GM20431 (cell line): Measurements from ENCODE around the gene SLC6A18.
"Not testable (repeated sequence)": the region's sequence is repeated elsewhere in the genome, so short reads cannot be mapped to it uniquely, and the experiment has no call there.

Source experiments
- in situ Hi-C: fragments of 300-500 bp; cut with MseI, MboI; formaldehyde crosslinking; loops from one replicate; pipeline ENCODE4 v1.15.0; 2020; ENCODE audit warnings: low sequenced_read_pairs; ENCODE audit not compliant: unreplicated experiment

The SLC6A18 gene

GRCh38 chr5:1226839-1227581, 1.8 kb downstream of the SLC6A18 start:
- in situ Hi-C loops: no loop called here

DNA sequence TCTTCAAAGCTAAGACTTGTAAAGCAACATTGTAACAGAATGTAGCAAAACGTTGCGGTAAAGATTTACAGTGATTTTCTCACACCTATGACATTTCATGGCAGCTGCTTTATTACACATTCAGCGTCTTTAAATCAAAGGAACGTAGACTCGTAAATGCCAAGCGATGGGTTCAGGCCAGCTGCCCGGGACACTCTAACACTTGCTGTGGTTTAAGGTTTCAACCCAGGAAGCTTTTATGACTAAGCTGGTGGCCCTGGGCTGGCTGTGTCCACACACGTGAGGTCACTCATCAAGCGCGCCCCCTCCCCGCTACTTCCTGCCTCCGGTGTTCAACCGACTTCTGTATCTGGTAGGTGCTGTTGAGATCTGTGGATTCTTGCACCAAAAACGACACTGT, 2.5 kb downstream of the SLC6A18 start:
- in situ Hi-C loops: no loop called here

- in situ Hi-C loops: no loop called here
Observed at GRCh38 chr5:1228120-1228519, 2.9 kb downstream of the SLC6A18 start.

DNA sequence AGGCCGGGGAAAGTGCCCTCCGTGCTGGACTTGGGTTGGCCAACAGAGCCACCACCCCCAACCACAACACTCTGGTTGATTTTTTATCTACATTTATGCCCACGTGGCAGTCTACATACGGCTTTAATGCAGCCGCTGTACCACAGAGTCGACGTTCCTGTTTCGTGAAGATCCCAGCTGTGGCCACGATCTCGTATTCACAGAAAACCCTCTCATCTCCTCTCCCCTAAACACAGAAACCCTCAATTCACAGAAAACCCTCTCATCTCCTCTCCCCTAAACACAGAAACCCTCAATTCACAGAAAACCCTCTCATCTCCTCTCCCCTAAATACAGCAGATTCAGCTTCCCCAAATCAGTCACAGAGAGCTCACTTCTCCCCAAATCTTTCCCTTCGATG, 3.8 kb downstream of the SLC6A18 start:
- in situ Hi-C loops: not testable (repeated sequence)

GRCh38 chr5:1229822-1230221, 4.6 kb downstream of the SLC6A18 start:
- in situ Hi-C loops: no loop called here

DNA sequence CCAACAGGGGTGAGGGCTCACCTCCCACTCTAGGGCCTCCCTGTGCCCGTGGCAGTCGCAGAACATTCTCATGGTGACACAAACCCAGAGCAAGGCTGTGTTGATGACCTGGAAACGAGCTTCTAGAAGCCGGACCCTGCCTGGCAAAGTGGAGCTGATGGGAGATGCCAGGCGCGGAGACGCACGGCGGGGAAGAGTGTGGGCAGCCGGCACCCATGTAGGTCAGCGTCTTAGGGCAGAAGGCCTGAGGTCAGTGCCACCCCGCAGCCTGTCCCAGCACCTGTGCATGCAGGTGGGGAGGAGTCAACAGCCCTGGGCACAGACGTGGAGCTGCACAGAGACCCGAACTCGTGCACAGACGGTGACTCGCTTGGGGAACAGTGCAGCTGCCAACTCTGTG, 5.4 kb downstream of the SLC6A18 start:
- in situ Hi-C loops: no loop called here

DNA sequence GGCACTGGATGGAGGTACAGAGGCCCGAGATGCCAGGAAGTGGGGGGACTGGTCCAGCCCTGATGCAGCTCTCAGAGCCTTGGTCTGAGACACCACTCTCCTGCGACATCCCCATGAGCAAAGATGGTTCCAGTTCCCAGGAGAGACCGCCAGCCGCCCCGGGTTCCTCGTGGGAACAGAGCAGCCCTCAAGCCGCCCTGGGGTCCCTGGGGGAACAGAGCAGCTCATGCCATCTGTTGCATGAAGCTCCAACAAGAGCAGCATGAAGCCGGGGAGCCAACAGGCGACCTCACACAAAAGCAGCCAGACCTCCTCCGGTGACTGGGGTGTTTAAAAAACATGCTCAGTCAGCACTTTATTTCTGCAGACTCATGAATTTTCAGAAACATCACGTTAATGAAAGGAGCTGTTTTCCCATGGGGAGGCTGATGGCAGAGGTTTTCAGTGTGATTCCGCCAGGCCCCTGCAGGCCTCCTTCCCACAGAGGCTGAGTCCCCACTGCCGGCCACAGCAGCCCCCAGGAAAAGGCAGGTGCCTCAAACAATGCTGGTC, 6.2 kb downstream of the SLC6A18 start:
- in situ Hi-C loops: no loop called here

GRCh38 chr5:1232780-1233179, 7.6 kb downstream of the SLC6A18 start:
- in situ Hi-C loops: no loop called here

DNA sequence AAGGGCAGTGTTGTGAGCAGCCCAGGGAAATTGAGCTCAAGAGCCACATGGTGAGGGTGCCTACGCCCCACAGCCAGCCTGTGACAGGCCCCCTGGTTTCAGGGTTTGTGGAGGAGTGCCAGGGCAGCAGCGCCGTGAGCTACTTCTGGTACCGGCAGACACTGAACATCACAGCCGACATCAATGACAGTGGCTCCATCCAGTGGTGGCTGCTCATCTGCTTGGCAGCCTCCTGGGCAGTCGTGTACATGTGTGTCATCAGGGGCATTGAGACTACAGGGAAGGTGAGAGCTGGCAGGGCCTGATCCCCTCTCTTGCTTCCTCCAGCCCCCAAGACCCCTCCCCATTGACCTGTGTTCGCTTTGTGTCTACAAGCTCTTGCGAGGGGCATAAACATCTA, 10.2 kb downstream of the SLC6A18 start:
- in situ Hi-C loops: no loop called here

DNA sequence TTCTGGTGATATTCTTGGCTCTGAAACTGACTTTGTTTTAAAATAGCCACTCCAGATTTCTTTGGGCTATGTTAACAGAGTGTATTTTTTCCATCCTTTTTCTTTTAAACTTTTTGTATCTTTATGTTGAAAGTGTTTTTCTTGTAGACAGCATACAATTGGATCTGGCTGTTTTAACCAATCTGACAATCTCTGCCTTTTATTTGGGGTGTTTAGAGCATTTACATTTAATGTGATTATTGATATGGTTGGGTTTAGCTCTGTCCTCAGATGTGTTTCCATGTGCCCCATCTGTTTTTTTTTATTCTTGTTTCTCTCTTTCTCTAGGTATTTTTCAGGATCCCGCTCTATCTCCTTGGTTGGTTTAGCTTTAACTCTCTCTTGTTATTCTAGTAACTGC, 10.7 kb downstream of the SLC6A18 start:
- in situ Hi-C loops: no loop called here

DNA sequence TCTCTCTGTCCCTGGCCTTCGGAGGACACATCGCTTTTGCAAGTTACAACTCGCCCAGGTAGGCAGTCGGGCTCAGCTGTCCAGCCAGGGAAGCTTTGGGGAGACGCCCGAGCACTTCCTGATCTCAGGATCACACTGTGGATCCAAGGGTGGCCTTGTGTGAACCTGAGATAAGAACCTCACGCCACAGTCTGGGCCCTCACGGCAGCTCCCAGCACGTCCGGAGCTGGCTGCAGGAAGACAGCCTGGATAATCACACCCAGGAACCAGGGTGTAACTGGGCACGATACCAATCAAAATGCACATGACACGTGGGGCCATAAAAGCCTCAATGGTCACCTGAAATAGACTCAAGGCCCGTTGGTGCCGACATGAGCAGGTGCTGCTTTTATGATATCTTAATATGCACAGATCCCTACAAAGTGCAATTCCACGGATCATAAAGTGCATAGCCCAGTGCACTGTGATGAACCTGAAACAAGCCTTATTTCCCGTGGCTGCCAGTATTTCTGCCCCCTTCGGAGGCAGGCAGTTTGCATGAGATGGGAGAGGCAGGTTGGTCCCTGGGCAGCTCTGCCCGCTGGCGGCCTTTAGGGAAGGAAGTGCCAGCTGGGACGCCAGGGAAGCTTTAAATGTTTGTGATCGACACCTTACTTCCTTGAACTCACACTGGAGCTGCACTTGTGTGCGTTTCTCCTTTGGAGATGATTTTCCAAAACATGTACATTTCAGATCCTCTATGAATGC, 14.5 kb downstream of the SLC6A18 start:
- in situ Hi-C loops: no loop called here

DNA sequence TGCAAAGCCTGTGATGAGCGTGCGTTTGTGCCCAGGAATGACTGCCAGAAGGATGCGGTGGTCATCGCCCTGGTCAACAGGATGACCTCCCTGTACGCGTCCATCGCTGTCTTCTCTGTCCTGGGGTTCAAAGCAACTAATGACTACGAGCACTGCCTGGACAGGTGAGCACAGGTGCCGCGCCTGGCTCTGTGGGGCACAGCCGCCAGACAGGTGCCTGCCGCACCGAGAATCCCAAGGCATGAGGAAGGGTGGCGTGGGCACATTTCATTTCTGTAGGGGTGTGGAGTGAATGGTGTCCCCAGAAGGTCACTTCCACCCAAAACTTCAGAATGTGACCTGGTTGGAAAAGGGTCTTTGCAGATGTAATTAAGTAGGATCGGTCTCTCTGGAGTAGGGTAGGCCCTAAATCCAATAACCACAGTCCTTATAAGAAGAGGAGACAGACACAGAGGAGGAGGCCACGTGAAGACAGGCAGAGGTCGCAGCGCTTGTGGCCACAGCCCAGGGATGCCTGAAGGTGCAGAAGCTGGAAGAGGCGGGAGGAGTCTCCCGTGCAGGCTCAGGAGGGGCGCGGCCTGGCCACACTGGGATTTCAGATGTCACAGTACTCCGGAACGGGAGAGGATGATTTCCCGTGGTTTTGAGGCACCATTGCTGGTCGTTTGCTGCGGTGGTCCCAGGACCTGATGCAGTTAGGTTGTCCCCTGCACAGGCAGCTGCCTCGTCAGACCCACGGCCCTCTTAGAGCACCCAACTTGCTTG, 15.5 kb downstream of the SLC6A18 start:
- in situ Hi-C loops: no loop called here

DNA sequence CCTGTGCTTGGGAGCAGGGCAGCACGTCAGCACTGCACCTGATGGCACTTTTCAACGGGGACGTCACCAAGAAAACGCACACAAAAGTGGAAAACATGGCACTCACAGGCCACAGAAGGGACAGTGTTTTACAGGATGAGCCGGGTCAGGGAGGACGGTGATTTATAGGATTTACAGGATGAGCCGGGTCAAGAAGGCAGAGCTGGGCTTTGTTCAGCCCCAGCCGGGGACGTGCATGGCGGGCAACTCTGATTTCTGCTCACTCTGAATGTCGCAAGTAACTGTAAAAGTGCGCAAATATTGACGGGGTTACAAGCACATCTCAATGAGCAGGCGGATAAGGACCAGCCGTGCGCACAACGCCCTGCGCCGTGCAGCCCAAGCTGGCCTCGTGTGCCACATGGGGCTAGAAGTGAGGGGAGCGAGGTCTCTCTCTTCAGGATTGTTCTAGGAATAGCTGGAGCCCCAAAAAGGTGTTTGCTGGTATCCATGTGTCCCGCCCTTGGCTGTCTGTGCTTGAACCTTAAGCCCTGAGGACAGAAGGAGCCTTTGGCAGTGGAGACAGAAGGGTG, 16.4 kb downstream of the SLC6A18 start:
- in situ Hi-C loops: no loop called here

GRCh38 chr5:1242733-1243486, 17.7 kb downstream of the SLC6A18 start:
- in situ Hi-C loops: no loop called here

DNA sequence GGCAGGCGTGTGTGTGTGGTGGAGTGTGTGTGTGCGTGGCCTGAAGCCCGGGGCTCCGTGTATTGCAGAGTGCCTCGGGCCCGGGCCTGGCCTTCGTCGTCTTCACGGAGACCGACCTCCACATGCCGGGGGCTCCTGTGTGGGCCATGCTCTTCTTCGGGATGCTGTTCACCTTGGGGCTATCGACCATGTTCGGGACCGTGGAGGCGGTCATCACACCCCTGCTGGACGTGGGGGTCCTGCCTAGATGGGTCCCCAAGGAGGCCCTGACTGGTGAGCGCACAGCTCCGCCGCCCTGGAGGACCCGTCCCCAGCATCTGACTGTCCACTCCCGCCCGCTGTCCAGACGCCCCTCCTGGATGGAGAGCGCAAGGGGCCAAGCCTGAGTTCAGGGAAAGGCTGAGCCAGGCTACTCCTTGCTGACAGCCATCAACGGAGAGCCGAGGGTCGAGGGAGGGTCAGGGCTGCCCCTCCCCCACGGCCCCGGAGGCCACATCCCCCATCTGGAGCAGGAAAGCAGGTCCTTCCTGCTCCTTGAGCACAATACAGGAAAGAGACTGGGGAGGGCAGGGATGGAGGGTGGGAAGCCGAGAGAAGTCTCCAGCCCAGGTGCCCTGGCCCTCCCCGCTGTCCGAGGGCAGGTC, 18.4 kb downstream of the SLC6A18 start:
- in situ Hi-C loops: no loop called here

DNA sequence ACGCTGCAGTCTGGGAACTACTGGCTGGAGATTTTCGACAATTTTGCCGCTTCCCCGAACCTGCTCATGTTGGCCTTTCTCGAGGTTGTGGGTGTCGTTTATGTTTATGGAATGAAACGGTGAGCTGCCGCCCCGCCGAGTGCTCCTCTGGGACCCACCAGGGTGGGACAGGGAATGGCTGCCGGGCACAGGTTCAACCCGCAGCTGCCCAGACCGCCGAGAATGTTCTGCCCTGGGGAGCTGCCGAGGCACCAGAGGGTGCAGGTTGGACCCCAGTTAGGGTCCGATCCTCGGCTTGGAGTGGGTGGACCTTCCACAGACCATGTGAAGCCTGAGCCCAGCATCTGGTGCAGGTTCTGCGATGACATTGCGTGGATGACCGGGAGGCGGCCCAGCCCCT, 19.1 kb downstream of the SLC6A18 start:
- in situ Hi-C loops: no loop called here

- in situ Hi-C loops: no loop called here
Observed at GRCh38 chr5:1244976-1245375, 19.8 kb downstream of the SLC6A18 start.

DNA sequence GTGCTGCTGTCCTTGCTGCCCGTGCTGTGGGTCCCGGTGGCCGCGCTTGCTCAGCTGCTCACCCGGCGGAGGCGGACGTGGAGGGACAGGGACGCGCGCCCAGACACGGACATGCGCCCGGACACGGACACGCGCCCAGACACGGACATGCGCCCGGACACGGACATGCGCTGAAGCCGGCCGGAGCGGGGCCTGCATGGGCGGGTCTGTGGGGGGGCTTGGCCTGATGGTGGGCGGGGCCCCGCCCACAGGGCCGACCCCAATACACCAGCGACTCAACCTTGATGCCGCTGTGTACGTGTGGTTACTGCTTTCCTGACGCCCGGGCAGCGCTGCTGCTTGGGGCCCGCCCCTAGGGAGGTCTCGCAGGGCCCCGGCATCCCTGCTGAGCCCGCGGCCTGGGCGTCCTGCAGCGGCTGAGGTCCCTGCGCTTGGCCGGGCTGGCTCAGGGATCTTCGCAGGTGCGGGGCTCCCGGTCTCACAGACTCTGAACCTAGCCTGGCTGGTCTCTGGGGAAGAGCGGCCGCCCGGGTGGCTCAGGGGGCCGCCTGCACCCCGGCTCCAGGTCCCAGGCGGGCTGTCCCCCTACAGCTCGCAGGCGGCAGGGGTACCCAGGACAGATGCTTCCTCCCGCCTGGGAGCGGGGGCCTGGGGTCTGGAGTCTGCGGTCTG, 20.9 kb downstream of the SLC6A18 start:
- in situ Hi-C loops: no loop called here
